Measurements from ENCODE around the gene SDHAF4. TPM values are rescaled to one million over a fixed set of nuclear protein-coding genes. Genes with fewer than 3 reads are reported as not detected.

The SDHAF4 gene
- total and polyA plus RNA-seq, 2 of the 13 experiments (the other 11 are each of a cell fraction or from before 2014, with no cell fraction given) = 7.5 to 10.8 TPM

DNA sequence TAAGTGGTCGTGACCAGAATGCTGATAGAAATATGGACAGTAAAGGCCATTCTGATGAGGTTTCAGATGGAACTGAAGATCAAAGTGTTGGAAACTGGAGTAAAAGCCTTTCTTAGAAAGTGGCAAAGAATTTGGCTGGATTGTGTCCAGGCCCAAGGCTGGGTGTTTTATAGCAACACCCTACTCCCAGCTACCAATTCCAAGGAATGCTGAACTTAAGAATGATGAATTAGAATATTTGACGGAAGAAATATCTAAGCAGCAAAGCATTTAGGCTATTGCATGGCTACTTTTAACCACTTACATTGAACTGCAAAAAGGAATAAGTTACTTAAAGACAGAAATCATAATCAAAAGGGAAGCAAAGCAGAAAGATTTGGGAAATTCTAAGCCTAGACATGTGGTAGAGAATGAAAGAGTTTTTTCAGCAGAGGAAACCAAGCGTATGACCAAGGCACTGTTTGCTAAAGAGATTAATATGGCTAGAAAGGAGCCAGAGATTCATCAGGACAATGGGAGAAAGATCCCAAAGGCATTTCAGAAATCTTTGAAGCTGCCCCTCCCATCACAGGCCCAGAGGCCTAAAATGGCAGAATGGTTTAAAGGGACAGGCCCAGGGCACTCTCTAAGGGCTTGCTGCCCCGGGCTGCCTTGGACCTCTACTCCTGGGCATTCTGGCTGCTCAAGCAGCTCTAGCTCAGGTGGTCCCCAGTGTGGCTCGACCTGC lies 25.8 kb downstream of the SDHAF4 start:
- Histone ChIP-seq H3K27me3 (ENCODE audit: control insufficient read depth in 1 of 2, insufficient read depth in 2 of 2, low read length in 2 of 2) (no peaks in the 10 kb centered on the region), H2AFZ (ENCODE audit: low read length) (no peak overlapping the region), H3K9ac (ENCODE audit: insufficient read depth, low read depth, low read length) (no peak overlapping the region), H3K79me2 (ENCODE audit: insufficient read depth, low read length) (no peaks in the 10 kb centered on the region), H3K4me2 (ENCODE audit: low read depth, low read length) (no peak overlapping the region), H4K20me1 (ENCODE audit: insufficient read depth, low read length) (no peaks in the 10 kb centered on the region), H3K36me3 (replicated peaks in 1 of 2; ENCODE audit: control insufficient read depth in 1 of 2, insufficient read depth in 2 of 2, low read length in 2 of 2) (no peaks in the 10 kb centered on the region; a peak in 1 of 5 replicates), H3K4me3 (replicated peaks in 1 of 3; ENCODE audit: insufficient read depth in 1 of 3, low read depth in 2 of 3, low read length in 3 of 3) (no peak overlapping the region), H3K9me3 (ENCODE audit: low read length) (no peaks in the 10 kb centered on the region), H3K4me1 (ENCODE audit: insufficient read depth, low read length) (peaks cover 15% of the 10 kb centered on the region), H3K27ac (ENCODE audit: extremely low read length, insufficient read depth, low read length) (no peak overlapping the region)
- intact Hi-C loops (cut with micrococcal nuclease; ENCODE audit: unreplicated experiment) (no loop called here), in situ Hi-C loops (cut with HindIII; ENCODE audit: extremely low pct_ligation_motif_present, low pct_unique_long_range_greater_than_20kb) (no loop called here)
- POLR2A ChIA-PET = no interaction called here
- WGBS (ENCODE audit: low lambda C conversion rate) = 61% methylated on average over 3 of the region's 5 CpGs
- BruUV-seq (replicated peaks) = TSS peak; percentile 47
- FAIRE-seq (peak; percentile 21), ATAC-seq (peak; percentile 92), DNase-seq (ENCODE audit: low spot score) (peak; percentile 75)
- CTCF ChIA-PET (ENCODE audit: low intra/inter-chr PET ratio, low total read pairs) = no interaction called here
- TF ChIP-seq ZBTB8A (CRISPR knock-in tag; IDR thresholded peaks at IDR 0.05; ENCODE audit: borderline replicate concordance, low read depth) (no peak), NR3C1 (CRISPR knock-in tag; IDR thresholded peaks at IDR 0.05) (no peak), RARA (CRISPR knock-in tag; IDR thresholded peaks at IDR 0.05) (no peak), SOX5 (CRISPR knock-in tag; IDR thresholded peaks at IDR 0.05; ENCODE audit: borderline replicate concordance) (peak; percentile 82; the same call in 1 of the 2 replicates), IRX3 (CRISPR knock-in tag; IDR thresholded peaks at IDR 0.05; ENCODE audit: borderline replicate concordance, low read depth) (no peak), SOX13 (IDR thresholded peaks at IDR 0.05) (0 out of 2 replicates have a peak, but pooled peaks have one; percentile 47), SOX13 (CRISPR knock-in tag; conservative IDR thresholded peaks at IDR 0.05 in 1 of 2, IDR thresholded peaks at IDR 0.05 in 1 of 2) (peak in 1 of 2 experiments; percentile 95; a peak in 2 of 4 replicates), SP5 (CRISPR knock-in tag; IDR thresholded peaks at IDR 0.05; ENCODE audit: borderline replicate concordance, low read depth) (peak; percentile 37; the same call in 1 of the 2 replicates), NFIB (CRISPR knock-in tag; IDR thresholded peaks at IDR 0.05; ENCODE audit: borderline replicate concordance) (no peak), MEIS2 (CRISPR knock-in tag; IDR thresholded peaks at IDR 0.05) (no peak), POLR2AphosphoS2 (IDR thresholded peaks at IDR 0.05; ENCODE audit: low read depth, low read length) (no peak), SOX6 (IDR thresholded peaks at IDR 0.05) (no peak), SOX6 (CRISPR knock-in tag; IDR thresholded peaks at IDR 0.05) (peak; percentile 46; the same call in 1 of the 2 replicates), FOXA1 (IDR thresholded peaks at IDR 0.05) (no peak), FOXA1 (CRISPR knock-in tag; IDR thresholded peaks at IDR 0.05) (0 out of 2 replicates have a peak, but pooled peaks have one; percentile 33), ZNF709 (CRISPR knock-in tag; IDR thresholded peaks at IDR 0.05) (no peak)
- TF ChIP-seq, protein P1, sequence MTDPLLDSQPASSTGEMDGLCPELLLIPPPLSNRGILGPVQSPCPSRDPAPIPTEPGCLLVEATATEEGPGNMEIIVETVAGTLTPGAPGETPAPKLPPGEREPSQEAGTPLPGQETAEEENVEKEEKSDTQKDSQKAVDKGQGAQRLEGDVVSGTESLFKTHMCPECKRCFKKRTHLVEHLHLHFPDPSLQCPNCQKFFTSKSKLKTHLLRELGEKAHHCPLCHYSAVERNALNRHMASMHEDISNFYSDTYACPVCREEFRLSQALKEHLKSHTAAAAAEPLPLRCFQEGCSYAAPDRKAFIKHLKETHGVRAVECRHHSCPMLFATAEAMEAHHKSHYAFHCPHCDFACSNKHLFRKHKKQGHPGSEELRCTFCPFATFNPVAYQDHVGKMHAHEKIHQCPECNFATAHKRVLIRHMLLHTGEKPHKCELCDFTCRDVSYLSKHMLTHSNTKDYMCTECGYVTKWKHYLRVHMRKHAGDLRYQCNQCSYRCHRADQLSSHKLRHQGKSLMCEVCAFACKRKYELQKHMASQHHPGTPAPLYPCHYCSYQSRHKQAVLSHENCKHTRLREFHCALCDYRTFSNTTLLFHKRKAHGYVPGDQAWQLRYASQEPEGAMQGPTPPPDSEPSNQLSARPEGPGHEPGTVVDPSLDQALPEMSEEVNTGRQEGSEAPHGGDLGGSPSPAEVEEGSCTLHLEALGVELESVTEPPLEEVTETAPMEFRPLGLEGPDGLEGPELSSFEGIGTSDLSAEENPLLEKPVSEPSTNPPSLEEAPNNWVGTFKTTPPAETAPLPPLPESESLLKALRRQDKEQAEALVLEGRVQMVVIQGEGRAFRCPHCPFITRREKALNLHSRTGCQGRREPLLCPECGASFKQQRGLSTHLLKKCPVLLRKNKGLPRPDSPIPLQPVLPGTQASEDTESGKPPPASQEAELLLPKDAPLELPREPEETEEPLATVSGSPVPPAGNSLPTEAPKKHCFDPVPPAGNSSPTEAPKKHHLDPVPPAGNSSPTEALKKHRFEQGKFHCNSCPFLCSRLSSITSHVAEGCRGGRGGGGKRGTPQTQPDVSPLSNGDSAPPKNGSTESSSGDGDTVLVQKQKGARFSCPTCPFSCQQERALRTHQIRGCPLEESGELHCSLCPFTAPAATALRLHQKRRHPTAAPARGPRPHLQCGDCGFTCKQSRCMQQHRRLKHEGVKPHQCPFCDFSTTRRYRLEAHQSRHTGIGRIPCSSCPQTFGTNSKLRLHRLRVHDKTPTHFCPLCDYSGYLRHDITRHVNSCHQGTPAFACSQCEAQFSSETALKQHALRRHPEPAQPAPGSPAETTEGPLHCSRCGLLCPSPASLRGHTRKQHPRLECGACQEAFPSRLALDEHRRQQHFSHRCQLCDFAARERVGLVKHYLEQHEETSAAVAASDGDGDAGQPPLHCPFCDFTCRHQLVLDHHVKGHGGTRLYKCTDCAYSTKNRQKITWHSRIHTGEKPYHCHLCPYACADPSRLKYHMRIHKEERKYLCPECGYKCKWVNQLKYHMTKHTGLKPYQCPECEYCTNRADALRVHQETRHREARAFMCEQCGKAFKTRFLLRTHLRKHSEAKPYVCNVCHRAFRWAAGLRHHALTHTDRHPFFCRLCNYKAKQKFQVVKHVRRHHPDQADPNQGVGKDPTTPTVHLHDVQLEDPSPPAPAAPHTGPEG (CRISPR knock-in tag; IDR thresholded peaks at IDR 0.05) = no peak
- TF ChIP-seq, protein P2, sequence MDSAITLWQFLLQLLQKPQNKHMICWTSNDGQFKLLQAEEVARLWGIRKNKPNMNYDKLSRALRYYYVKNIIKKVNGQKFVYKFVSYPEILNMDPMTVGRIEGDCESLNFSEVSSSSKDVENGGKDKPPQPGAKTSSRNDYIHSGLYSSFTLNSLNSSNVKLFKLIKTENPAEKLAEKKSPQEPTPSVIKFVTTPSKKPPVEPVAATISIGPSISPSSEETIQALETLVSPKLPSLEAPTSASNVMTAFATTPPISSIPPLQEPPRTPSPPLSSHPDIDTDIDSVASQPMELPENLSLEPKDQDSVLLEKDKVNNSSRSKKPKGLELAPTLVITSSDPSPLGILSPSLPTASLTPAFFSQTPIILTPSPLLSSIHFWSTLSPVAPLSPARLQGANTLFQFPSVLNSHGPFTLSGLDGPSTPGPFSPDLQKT (CRISPR knock-in tag; IDR thresholded peaks at IDR 0.05; ENCODE audit: borderline replicate concordance) = no peak

All from HepG2 (cell line).